ENCODE measurements around the gene KCNH1. TPM values are rescaled to one million over a fixed set of nuclear protein-coding genes. Genes with fewer than 3 reads are reported as not detected.

Gene KCNH1
- total RNA-seq, 1 experiment from 2014 or later = not detected

- Histone ChIP-seq H3K9me3 (ENCODE audit: low read depth, low read length, poor library complexity, severe bottlenecking) (no peaks in the 10 kb centered on the region), H3K36me3 (ENCODE audit: insufficient read depth, low read length, poor library complexity, severe bottlenecking) (no peaks in the 10 kb centered on the region), H3K4me3 (ENCODE audit: low read depth, low read length, poor library complexity, severe bottlenecking) (no peak overlapping the region), H3K27me3 (replicated peaks; ENCODE audit: insufficient read depth, low read depth, low read length, poor library complexity) (peaks cover 35% of the 10 kb centered on the region), H3K4me1 (ENCODE audit: insufficient read depth, low read length, poor library complexity, severe bottlenecking) (no peaks in the 10 kb centered on the region), H3K27ac (ENCODE audit: low read depth, low read length, poor library complexity, severe bottlenecking) (no peak overlapping the region)
- TF ChIP-seq EZH2 (IDR thresholded peaks at IDR 0.05; ENCODE audit: borderline replicate concordance, low read depth, low read length, poor library complexity, severe bottlenecking) = no peak
- TF ChIP-seq CTCF (conservative IDR thresholded peaks at IDR 0.05; ENCODE audit: low read depth, low read length) = no peak
- ChIA-PET POLR2A (ENCODE audit: low non-redundant PET) (no interaction called here), CTCF (no interaction called here)
- no TSS peak for BruUV-seq (replicated peaks)
- DNase-seq (ENCODE audit: low spot score) = no peak
- intact Hi-C loops (cut with micrococcal nuclease; ENCODE audit: unreplicated experiment) = no loop called here
Observed at GRCh38 chr1:210738256-210738655, 395.7 kb downstream of the KCNH1 start.

- DNase-seq (ENCODE audit: low spot score) = no peak
- peaks cover 48% of the 10 kb centered on the region for H3K27me3 ChIP-seq (replicated peaks; ENCODE audit: insufficient read depth, low read depth, low read length, poor library complexity)
- H3K4me3 ChIP-seq (ENCODE audit: low read depth, low read length, poor library complexity, severe bottlenecking) = no peak overlapping the region
- intact Hi-C loops (cut with micrococcal nuclease; ENCODE audit: unreplicated experiment) = no loop called here
- no peaks in the 10 kb centered on the region for H3K36me3 ChIP-seq (ENCODE audit: insufficient read depth, low read length, poor library complexity, severe bottlenecking)
- H3K4me1 ChIP-seq (ENCODE audit: insufficient read depth, low read length, poor library complexity, severe bottlenecking) = no peaks in the 10 kb centered on the region
- H3K27ac ChIP-seq (ENCODE audit: low read depth, low read length, poor library complexity, severe bottlenecking) = no peak overlapping the region
- ChIA-PET CTCF (no interaction called here), POLR2A (ENCODE audit: low non-redundant PET) (no interaction called here)
- no peaks in the 10 kb centered on the region for H3K9me3 ChIP-seq (ENCODE audit: low read depth, low read length, poor library complexity, severe bottlenecking)
- no peak for TF ChIP-seq CTCF (conservative IDR thresholded peaks at IDR 0.05; ENCODE audit: low read depth, low read length)
- TF ChIP-seq EZH2 (IDR thresholded peaks at IDR 0.05; ENCODE audit: borderline replicate concordance, low read depth, low read length, poor library complexity, severe bottlenecking) = no peak
- no TSS peak for BruUV-seq (replicated peaks)
Observed at GRCh38 chr1:210736713-210737112, 397.2 kb downstream of the KCNH1 start.

- POLR2A ChIA-PET (ENCODE audit: low non-redundant PET) = no interaction called here
- H3K4me1 ChIP-seq (ENCODE audit: insufficient read depth, low read length, poor library complexity, severe bottlenecking) = no peaks in the 10 kb centered on the region
- no TSS peak for BruUV-seq (replicated peaks)
- peaks cover 53% of the 10 kb centered on the region for H3K27me3 ChIP-seq (replicated peaks; ENCODE audit: insufficient read depth, low read depth, low read length, poor library complexity)
- no peak for DNase-seq (ENCODE audit: low spot score)
- no peak for TF ChIP-seq CTCF (conservative IDR thresholded peaks at IDR 0.05; ENCODE audit: low read depth, low read length)
- TF ChIP-seq EZH2 (IDR thresholded peaks at IDR 0.05; ENCODE audit: borderline replicate concordance, low read depth, low read length, poor library complexity, severe bottlenecking) = no peak
- H3K36me3 ChIP-seq (ENCODE audit: insufficient read depth, low read length, poor library complexity, severe bottlenecking) = no peaks in the 10 kb centered on the region
- H3K9me3 ChIP-seq (ENCODE audit: low read depth, low read length, poor library complexity, severe bottlenecking) = no peaks in the 10 kb centered on the region
- intact Hi-C loops (cut with micrococcal nuclease; ENCODE audit: unreplicated experiment) = no loop called here
- CTCF ChIA-PET = no interaction called here
- H3K27ac ChIP-seq (ENCODE audit: low read depth, low read length, poor library complexity, severe bottlenecking) = no peak overlapping the region
- no peak overlapping the region for H3K4me3 ChIP-seq (ENCODE audit: low read depth, low read length, poor library complexity, severe bottlenecking)
Observed at GRCh38 chr1:210731597-210731996, 402.4 kb downstream of the KCNH1 start.

Data from A673 (cell line).